Choroid plexus epithelial cell (primary cell): ENCODE results near the gene ZNF750.

Experiments
- DNase-seq: peaks from one replicate; pipeline ENCODE4 v3.0.0-alpha.2; 2010; ENCODE audit warnings: low read depth
- H3K4me3 ChIP-seq: 2 replicates; pipeline ENCODE4 v1.5.1; 2011; ENCODE audit warnings: low read depth, mild to moderate bottlenecking, control low read depth, low read length, moderate library complexity
- TF ChIP-seq, protein P1 (sequence below): conservative IDR thresholded peaks from 2 replicates; pipeline ENCODE4 v1.5.1; 2011; ENCODE audit warnings: low read depth, mild to moderate bottlenecking, control low read depth, inconsistent platforms, low read length, moderate library complexity

Gene ZNF750

DNA sequence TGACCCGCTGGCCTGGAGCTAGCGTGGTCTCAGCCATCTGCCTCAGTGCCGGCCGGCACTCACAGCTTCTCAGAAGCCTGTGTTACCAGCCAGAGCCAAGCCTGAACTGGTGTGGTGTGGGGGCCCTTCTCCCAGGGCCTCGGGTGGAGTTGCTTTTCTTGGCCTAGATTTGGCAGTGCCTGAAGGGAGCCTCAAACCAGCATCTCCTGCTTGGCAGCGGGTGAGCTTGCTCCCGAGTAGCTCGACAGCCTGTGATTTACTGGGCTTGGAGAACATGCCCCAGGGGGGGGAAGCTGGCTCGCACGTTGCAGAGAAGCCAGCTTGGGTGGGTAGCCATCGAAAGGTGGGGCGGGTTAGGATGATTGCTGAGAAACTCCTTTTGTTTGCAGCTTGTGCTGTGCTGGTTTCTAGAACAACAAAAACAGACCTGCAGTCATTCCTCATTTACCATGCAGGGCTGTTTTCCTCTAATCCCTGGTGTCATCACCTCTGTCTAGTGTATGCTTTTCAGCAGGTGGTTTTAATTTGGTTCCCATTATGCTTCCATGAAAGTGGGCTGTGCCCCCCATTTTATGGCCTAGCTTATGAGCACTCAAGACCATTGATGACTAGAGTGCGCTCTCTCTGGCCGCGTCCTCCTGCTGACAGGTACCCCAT lies 45.7 kb downstream of the ZNF750 start:
- DNase-seq = no peak
- TF ChIP-seq, protein P1, sequence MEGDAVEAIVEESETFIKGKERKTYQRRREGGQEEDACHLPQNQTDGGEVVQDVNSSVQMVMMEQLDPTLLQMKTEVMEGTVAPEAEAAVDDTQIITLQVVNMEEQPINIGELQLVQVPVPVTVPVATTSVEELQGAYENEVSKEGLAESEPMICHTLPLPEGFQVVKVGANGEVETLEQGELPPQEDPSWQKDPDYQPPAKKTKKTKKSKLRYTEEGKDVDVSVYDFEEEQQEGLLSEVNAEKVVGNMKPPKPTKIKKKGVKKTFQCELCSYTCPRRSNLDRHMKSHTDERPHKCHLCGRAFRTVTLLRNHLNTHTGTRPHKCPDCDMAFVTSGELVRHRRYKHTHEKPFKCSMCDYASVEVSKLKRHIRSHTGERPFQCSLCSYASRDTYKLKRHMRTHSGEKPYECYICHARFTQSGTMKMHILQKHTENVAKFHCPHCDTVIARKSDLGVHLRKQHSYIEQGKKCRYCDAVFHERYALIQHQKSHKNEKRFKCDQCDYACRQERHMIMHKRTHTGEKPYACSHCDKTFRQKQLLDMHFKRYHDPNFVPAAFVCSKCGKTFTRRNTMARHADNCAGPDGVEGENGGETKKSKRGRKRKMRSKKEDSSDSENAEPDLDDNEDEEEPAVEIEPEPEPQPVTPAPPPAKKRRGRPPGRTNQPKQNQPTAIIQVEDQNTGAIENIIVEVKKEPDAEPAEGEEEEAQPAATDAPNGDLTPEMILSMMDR = no peak
- no peak overlapping the region for H3K4me3 ChIP-seq

- peak; percentile 84 for DNase-seq
- TF ChIP-seq, protein P1 = no peak
- no peak overlapping the region for H3K4me3 ChIP-seq
Observed at GRCh38 chr17:82791532-82791931, 48.3 kb downstream of the ZNF750 start.

DNA sequence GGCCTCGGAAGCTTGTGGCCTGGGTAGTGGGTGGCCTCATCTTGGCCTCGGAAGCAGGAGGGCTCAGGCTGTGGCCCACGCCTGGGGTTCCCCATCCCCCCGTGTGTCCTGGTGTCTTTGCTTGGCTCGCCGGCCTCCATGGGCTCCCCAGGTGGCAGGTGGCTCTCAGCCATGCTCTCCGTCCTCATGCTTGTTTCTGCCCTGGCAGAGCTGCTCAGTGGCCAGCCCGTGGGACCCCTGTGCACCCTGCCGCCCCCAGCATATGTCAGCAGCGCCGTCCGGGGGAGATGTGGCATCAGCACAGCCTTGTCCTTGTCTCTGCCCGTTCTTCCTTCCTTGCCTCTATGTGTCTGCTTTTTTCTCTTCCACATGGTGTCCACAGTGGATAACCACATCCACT lies 49.4 kb downstream of the ZNF750 start:
- DNase-seq = no peak
- H3K4me3 ChIP-seq = no peak overlapping the region

DNA sequence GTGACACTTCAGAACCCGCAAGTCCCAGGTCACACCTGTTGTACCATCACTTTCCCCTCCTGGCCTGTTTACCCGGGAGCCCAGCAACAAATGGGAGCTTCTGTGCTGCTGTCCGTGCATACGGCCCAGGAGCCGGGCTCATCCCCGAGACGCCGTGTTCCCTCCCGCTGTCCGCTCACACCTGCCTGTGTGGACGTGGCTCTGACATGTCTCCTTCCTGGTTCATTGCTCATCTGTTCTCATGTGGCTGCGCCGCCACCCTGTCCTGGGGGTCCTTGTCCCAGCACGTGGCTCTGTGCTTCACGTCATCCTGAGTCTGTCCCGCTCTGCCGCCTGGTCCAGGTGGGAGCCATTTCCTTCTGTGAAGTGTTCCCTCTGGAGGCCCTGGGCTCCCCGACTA lies 50.0 kb downstream of the ZNF750 start:
- no peak overlapping the region for H3K4me3 ChIP-seq
- DNase-seq = no peak
- TF ChIP-seq, protein P1 = no peak

More for the DNA sequence above, 49.4 kb downstream of the ZNF750 start:
- TF ChIP-seq, protein P1 = no peak

DNA sequence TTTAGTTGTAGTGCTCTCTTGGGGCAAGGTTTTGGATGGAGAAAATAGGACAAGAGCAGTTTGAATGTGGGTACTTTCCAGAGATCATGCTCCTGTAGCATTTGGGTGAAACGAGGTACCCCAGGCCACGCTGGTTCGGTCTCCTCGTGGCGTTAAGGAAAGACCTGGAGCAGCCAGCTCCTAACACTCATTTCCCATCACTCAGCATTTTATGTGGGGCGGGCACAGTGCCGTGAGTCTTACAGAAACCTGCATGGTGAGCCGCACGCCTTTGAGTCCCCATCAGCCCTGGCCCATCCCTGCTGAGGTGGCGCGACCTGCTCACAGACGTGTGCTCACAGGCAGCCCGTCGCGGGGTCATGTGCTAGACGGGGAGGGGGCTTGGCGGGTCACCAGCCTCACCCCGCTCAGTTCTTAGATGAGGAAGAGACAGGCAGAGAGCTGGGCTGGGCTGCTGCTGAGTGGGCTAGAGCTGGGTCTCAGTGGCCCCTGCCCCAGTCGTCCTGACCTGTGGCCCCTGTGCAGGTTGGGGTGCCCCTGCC lies 50.7 kb downstream of the ZNF750 start:
- TF ChIP-seq, protein P1 = no peak

GRCh38 chr17:82788206-82789001 lies 51.4 kb downstream of the ZNF750 start:
- TF ChIP-seq, protein P1 = no peak
- H3K4me3 ChIP-seq = no peak overlapping the region
- no peak for DNase-seq

More for the DNA sequence above, 50.7 kb downstream of the ZNF750 start:
- H3K4me3 ChIP-seq = no peak overlapping the region
- no peak for DNase-seq
